Keratinocyte (primary cell): ENCODE data around the gene GRAMD4. TPM values are rescaled to one million over a fixed set of nuclear protein-coding genes. Genes with fewer than 3 reads are reported as not detected.

Source experiments
- DNase-seq: peaks from one replicate; pipeline ENCODE4 v3.0.0-alpha.2; 2011; ENCODE audit warnings: low read depth, missing footprints, low spot score
- FAIRE-seq: peaks from 2 replicates; lab custom pipeline; 2011; peaks lifted over from hg19 to GRCh38; lab: Jason Lieb, UNC
- H2AFZ ChIP-seq: 2 replicates; pipeline ENCODE4 v1.6.0; 2012; ENCODE audit warnings: low read length, control low read depth, inconsistent platforms; ENCODE audit not compliant: control insufficient read depth
- H3K27ac ChIP-seq: 2 replicates; pipeline ENCODE4 v1.5.1; 2011; ENCODE audit warnings: low read length; ENCODE audit not compliant: control insufficient read depth, insufficient read depth
- H3K27me3 ChIP-seq: 3 replicates; pipeline ENCODE4 v1.6.0; 2011; ENCODE audit warnings: low read length; ENCODE audit not compliant: control insufficient read depth, insufficient read depth; ENCODE audit errors: extremely low read depth
- H3K36me3 ChIP-seq, 2 experiments: 2 replicates in 1 of 2; 3 replicates in 1 of 2; pipeline ENCODE4 v1.5.1; 2011; ENCODE audit warnings: low read length in 2 of 2, mild to moderate bottlenecking in 1 of 2; ENCODE audit not compliant: control insufficient read depth in 2 of 2, insufficient read depth in 2 of 2; ENCODE audit errors: extremely low read depth in 1 of 2
- H3K4me1 ChIP-seq: 3 replicates; pipeline ENCODE4 v1.5.1; 2011; ENCODE audit warnings: low read length; ENCODE audit not compliant: control insufficient read depth, insufficient read depth; ENCODE audit errors: extremely low read depth
- H3K4me2 ChIP-seq: 3 replicates; pipeline ENCODE4 v1.6.0; 2011; ENCODE audit warnings: low read depth, low read length; ENCODE audit not compliant: control insufficient read depth, insufficient read depth; ENCODE audit errors: extremely low read depth
- H3K4me3 ChIP-seq, 3 experiments: fragments of 200-600 bp in 1 of 3; sonication (generic) in 1 of 3; 2 replicates in 2 of 3; 3 replicates in 1 of 3; pipeline ENCODE4 v1.5.1; 2011 to 2016; ENCODE audit warnings: low read length in 3 of 3, mild to moderate bottlenecking in 3 of 3, control low read depth in 2 of 3, inconsistent platforms in 1 of 3, low read depth in 1 of 3, mixed read lengths in 1 of 3, mixed run types in 1 of 3, moderate library complexity in 1 of 3; ENCODE audit not compliant: control insufficient read depth in 2 of 3, insufficient read depth in 2 of 3; ENCODE audit errors: extremely low read depth in 1 of 3
- H3K79me2 ChIP-seq: 2 replicates; pipeline ENCODE4 v1.6.0; 2012; ENCODE audit warnings: low read length; ENCODE audit not compliant: control insufficient read depth, insufficient read depth
- H3K9ac ChIP-seq: 3 replicates; pipeline ENCODE4 v1.6.0; 2011; ENCODE audit warnings: low read length; ENCODE audit not compliant: control insufficient read depth, insufficient read depth; ENCODE audit errors: extremely low read depth
- H3K9me1 ChIP-seq: 3 replicates; pipeline ENCODE4 v1.6.0; 2011; ENCODE audit warnings: low read length; ENCODE audit not compliant: control insufficient read depth, insufficient read depth; ENCODE audit errors: extremely low read depth
- H3K9me3 ChIP-seq: 2 replicates; pipeline ENCODE4 v1.5.1; 2012; ENCODE audit warnings: low read depth, low read length; ENCODE audit not compliant: control insufficient read depth
- H4K20me1 ChIP-seq: 3 replicates; pipeline ENCODE4 v1.6.0; 2011; ENCODE audit warnings: low read length; ENCODE audit not compliant: control insufficient read depth, insufficient read depth; ENCODE audit errors: extremely low read depth
- EZH2 ChIP-seq: IDR thresholded peaks from one replicate; pipeline ENCODE4 v1.6.1; 2012; ENCODE audit warnings: inconsistent platforms, mild to moderate bottlenecking, low read length, moderate library complexity
- dilution Hi-C: fragments of 300-500 bp; cut with MboI; formaldehyde crosslinking; loops from one replicate; pipeline ENCODE4 v1.7.0; 2020; ENCODE audit warnings: low sequenced_read_pairs; ENCODE audit not compliant: extremely low pct_ligation_motif_present
- polyA plus RNA-seq, 5 experiments: library from polyadenylated mRNA; depleted of rRNA in 3 of 5; stranded (reverse) in 3 of 5; stranded (forward) in 1 of 5; unstranded in 1 of 5; fragments of >200 nt; gene quantifications; 1 replicate in 1 of 5; 2 replicates in 3 of 5; 3 replicates in 1 of 5; pipeline versions ENCODE4 v1.2.1 to v1.2.3, GENCODE V29; 2011 to 2012; ENCODE audit warnings: missing spikeins in 2 of 5, low read depth in 1 of 5, low replicate concordance in 1 of 5
- TF ChIP-seq, protein P1 (sequence below), 3 experiments: IDR thresholded peaks in 1 of 3; conservative IDR thresholded peaks in 1 of 3; optimal IDR thresholded peaks in 1 of 3; 2 replicates in 2 of 3; 3 replicates in 1 of 3; pipeline versions ENCODE3 to v1.5.1; 2011; ENCODE audit warnings: low read length in 3 of 3, mild to moderate bottlenecking in 3 of 3, moderate library complexity in 2 of 3, control low read depth in 1 of 3, inconsistent platforms in 1 of 3; ENCODE audit not compliant: insufficient read depth in 2 of 3; ENCODE audit errors: extremely low read depth in 1 of 3

The GRAMD4 gene
- polyA plus RNA-seq, 1 donor (not counting 4 experiments of a cell fraction or from before 2014, with no cell fraction given) = 17.3 TPM

DNA sequence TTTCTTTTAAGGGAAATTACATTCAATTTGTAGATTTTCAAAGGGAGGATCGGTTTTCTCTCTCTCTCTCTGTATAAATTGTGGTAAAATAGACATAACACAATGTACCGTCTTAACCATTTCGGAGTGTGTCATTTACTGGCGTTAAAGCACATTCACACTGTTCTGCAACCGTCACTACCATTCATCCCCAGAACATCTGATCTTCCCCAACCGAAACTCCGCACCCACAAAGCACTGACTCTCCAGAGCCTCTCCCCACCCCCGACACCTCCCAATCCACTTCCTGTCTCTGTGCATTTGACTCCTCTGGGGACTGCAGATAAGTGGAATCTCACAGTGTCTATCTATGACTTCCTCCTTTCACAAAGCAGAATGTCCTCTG is 15.9 kb upstream of the GRAMD4 start:
- Histone ChIP-seq H3K27me3 (no peaks in the 10 kb centered on the region), H3K4me2 (no peak overlapping the region), H3K9me3 (no peaks in the 10 kb centered on the region), H3K9me1 (no peaks in the 10 kb centered on the region), H3K4me1 (peaks cover 3% of the 10 kb centered on the region), H4K20me1 (no peaks in the 10 kb centered on the region), H2AFZ (no peak overlapping the region), H3K27ac (no peak overlapping the region), H3K36me3 (no peaks in the 10 kb centered on the region), H3K79me2 (no peaks in the 10 kb centered on the region), H3K4me3 (no peak overlapping the region), H3K9ac (no peak overlapping the region)
- TF ChIP-seq, protein P1, sequence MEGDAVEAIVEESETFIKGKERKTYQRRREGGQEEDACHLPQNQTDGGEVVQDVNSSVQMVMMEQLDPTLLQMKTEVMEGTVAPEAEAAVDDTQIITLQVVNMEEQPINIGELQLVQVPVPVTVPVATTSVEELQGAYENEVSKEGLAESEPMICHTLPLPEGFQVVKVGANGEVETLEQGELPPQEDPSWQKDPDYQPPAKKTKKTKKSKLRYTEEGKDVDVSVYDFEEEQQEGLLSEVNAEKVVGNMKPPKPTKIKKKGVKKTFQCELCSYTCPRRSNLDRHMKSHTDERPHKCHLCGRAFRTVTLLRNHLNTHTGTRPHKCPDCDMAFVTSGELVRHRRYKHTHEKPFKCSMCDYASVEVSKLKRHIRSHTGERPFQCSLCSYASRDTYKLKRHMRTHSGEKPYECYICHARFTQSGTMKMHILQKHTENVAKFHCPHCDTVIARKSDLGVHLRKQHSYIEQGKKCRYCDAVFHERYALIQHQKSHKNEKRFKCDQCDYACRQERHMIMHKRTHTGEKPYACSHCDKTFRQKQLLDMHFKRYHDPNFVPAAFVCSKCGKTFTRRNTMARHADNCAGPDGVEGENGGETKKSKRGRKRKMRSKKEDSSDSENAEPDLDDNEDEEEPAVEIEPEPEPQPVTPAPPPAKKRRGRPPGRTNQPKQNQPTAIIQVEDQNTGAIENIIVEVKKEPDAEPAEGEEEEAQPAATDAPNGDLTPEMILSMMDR (optimal IDR thresholded peaks at IDR 0.05 in 1 of 3, IDR thresholded peaks at IDR 0.05 in 1 of 3, conservative IDR thresholded peaks at IDR 0.05 in 1 of 3; ENCODE audit: extremely low read depth in 1 of 3, insufficient read depth in 2 of 3, low read length in 3 of 3) = no peak
- no peak for TF ChIP-seq EZH2
- dilution Hi-C loops = no loop called here
- DNase-seq = no peak
- no peak for FAIRE-seq

DNA sequence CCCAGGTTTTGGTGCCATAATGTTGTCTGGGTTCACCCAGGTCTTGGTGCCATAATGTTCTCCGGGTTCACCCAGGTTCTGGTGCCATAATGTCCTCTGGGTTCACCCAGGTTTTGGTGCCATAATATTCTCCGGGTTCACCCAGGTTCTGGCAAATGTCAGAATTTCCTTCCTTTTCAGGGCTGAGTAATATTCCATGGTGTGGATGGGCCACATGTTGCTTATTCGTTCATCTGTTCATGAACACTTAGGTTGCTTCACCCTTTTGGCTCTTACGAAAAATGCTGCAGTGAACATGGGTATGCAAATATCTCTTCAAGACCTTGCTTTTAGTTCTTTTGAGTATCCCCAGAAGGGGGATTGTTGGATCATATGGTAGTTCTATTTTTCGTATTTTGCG is 15.1 kb upstream of the GRAMD4 start:
- Histone ChIP-seq H4K20me1 (no peaks in the 10 kb centered on the region), H3K27me3 (no peaks in the 10 kb centered on the region), H3K4me3 (no peak overlapping the region), H3K4me2 (no peak overlapping the region), H3K27ac (no peak overlapping the region), H3K9ac (no peak overlapping the region), H3K9me1 (no peaks in the 10 kb centered on the region), H2AFZ (no peak overlapping the region), H3K36me3 (no peaks in the 10 kb centered on the region), H3K79me2 (no peaks in the 10 kb centered on the region), H3K9me3 (no peaks in the 10 kb centered on the region), H3K4me1 (peaks cover 3% of the 10 kb centered on the region)
- FAIRE-seq (no peak), DNase-seq (no peak)
- TF ChIP-seq, protein P1 (optimal IDR thresholded peaks at IDR 0.05 in 1 of 3, IDR thresholded peaks at IDR 0.05 in 1 of 3, conservative IDR thresholded peaks at IDR 0.05 in 1 of 3; ENCODE audit: extremely low read depth in 1 of 3, insufficient read depth in 2 of 3, low read length in 3 of 3) = no peak
- no peak for TF ChIP-seq EZH2
- dilution Hi-C loops = no loop called here
